HepG2 (cell line): Measurements from ENCODE around the gene OAS2. TPM values are rescaled to one million over a fixed set of nuclear protein-coding genes. Genes with fewer than 3 reads are reported as not detected.

Source experiments
- ETV5 ChIP-seq: IDR thresholded peaks from 2 replicates; pipeline ENCODE4 v1.6.1; 2018; ENCODE audit warnings: missing biosample characterization, missing genetic modification reagents, inconsistent platforms, borderline replicate concordance
- IRX3 ChIP-seq: sonication (generic); formaldehyde crosslinking; IDR thresholded peaks from 2 replicates; pipeline ENCODE4 v1.8.1; 2023; ENCODE audit warnings: mild to moderate bottlenecking, low read depth, missing genetic modification reagents, borderline replicate concordance
- NFAT5 ChIP-seq: sonication (generic); formaldehyde crosslinking; IDR thresholded peaks from 2 replicates; pipeline ENCODE4 v1.4.0; 2020; ENCODE audit warnings: missing genetic modification reagents
- USF2 ChIP-seq, 2 experiments: sonication (generic) in 1 of 2; formaldehyde crosslinking in 1 of 2; IDR thresholded peaks; 2 replicates each; pipeline versions ENCODE4 v1.5.1 to v1.6.1; 2011 to 2020; ENCODE audit warnings: borderline replicate concordance in 1 of 2, low read depth in 1 of 2, low read length in 1 of 2, mild to moderate bottlenecking in 1 of 2, missing genetic modification reagents in 1 of 2, moderate library complexity in 1 of 2
- ZNF121 ChIP-seq: sonication (generic); formaldehyde crosslinking; IDR thresholded peaks from 2 replicates; pipeline ENCODE4 v1.5.0; 2020; ENCODE audit warnings: mild to moderate bottlenecking, missing genetic modification reagents
- ZNF383 ChIP-seq: sonication (generic); formaldehyde crosslinking; IDR thresholded peaks from 2 replicates; pipeline ENCODE4 v1.4.0; 2020; ENCODE audit warnings: missing genetic modification reagents, mild to moderate bottlenecking, borderline replicate concordance
- polyA plus RNA-seq, 8 experiments: library from polyadenylated mRNA; depleted of rRNA in 3 of 8; stranded (reverse) in 7 of 8; unstranded in 1 of 8; fragments of >200 nt; fragmentation: Illumina TruSeq in 4 of 8; extraction: Trizol in 4 of 8; gene quantifications; 2 replicates each; pipeline versions ENCODE4 v1.2.1 to v1.2.3, GENCODE V29; 2011 to 2016; ENCODE audit warnings: low read depth in 4 of 8, missing spikeins in 1 of 8, mixed read lengths in 1 of 8; ENCODE audit not compliant: insufficient read depth in 1 of 8
- total RNA-seq, 5 experiments: library from RNA; depleted of rRNA; stranded (reverse); fragments of >200 nt; fragmentation: Illumina TruSeq; extraction: Trizol; gene quantifications; 2 replicates each; pipeline ENCODE4 v1.2.3, GENCODE V29; 2016; ENCODE audit warnings: low read depth in 1 of 5

The OAS2 gene
- total and polyA plus RNA-seq, 2 of the 13 experiments (the other 11 are each of a cell fraction or from before 2014, with no cell fraction given), result 0.05 to 0.24 TPM

DNA sequence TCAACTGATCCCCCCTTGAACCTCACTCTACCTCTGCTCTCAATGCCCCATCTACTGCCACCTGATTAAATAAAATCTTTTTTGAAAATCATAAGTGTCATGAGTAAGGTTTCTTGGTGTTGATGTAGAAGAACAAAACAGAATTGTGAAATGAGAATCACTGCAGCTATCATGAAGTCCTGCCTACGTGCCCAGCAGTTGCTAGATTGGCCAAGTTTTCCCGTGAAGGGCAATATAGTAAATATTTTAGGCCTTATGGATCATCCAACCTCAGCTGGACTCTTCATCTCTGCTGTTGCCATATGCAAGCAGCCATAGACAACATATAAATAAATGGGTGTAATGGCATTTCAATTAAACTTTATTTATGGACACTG lies 45.2 kb upstream of the OAS2 start (continued):
- TF ChIP-seq IRX3 (CRISPR knock-in tag), result no peak
- no peak for TF ChIP-seq ZNF121
- TF ChIP-seq ZNF383, result no peak
- no peak for TF ChIP-seq NFAT5 (CRISPR knock-in tag)
- TF ChIP-seq USF2 (IDR thresholded peaks at IDR 0.05; ENCODE audit: low read depth, low read length), result no peak
- TF ChIP-seq USF2 (CRISPR knock-in tag; IDR thresholded peaks at IDR 0.05; ENCODE audit: borderline replicate concordance), result no peak
- TF ChIP-seq ETV5, result no peak
